Brain pericyte (primary cell): ENCODE measurements around the gene CBFA2T3.

Experiments
- DNase-seq: peaks from one replicate; pipeline ENCODE4 v3.0.0-alpha.2; 2012; ENCODE audit warnings: low read depth, low spot score

The CBFA2T3 gene

DNA sequence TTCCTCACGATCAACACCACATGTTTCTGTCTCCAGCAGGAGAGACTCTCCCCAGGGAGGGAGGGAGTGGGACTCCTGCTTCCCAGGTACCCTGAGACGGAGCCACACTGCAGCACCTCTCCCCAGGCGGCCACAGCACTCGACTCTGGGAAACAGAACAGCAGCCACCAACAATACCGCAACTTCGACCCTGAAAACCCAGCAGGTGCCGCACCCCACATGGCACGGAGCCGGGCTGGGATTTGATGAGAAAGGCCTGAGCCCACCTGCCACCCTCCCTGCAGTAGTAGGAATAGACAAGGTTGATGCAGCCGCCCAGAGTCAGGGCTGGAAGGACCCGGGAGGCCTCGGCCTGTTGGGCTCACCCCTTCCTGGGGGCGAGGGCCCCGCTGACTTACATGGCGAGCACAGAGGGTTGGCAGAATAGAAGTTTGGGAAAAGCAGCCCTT, 134.7 kb downstream of the CBFA2T3 start:
- DNase-seq: no peak

DNA sequence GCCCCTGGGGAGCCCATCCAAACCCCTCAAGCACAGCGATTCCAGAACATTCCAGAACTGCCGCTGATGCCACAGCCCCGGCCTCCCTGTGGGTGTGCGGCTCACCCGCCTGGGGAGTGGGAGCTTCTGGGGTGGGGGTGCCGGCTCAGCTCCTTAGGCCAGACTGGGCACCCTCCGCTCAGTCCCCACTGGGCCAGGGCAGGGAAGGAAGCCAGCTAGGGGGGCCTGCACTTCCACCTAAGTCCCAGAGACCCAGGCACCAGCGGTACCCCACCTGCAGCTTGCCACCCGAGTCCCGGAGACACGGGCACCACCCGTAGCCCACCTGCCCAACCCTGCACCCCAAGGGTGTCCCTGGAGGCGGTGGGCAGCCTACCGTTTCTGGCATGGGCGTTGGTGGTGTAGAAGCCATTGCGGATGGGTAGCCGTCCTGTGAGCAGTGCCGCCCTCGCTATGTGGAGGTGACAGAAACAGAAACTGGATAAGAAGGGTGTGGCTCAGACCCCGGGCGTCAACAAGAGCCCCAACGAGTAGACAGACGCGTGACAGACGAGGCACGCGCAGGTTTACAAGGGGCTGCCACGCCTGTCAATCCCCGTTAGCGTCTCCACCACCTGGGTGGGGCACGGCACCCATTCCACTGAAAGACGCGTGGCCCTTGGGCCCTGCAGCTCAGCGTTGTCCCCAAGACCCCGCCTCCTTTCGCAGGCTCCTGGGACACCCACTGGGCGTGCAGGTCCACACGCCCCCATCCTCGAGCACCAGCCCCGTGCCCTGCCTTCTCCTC, 135.3 kb downstream of the CBFA2T3 start:
- DNase-seq: no peak

DNA sequence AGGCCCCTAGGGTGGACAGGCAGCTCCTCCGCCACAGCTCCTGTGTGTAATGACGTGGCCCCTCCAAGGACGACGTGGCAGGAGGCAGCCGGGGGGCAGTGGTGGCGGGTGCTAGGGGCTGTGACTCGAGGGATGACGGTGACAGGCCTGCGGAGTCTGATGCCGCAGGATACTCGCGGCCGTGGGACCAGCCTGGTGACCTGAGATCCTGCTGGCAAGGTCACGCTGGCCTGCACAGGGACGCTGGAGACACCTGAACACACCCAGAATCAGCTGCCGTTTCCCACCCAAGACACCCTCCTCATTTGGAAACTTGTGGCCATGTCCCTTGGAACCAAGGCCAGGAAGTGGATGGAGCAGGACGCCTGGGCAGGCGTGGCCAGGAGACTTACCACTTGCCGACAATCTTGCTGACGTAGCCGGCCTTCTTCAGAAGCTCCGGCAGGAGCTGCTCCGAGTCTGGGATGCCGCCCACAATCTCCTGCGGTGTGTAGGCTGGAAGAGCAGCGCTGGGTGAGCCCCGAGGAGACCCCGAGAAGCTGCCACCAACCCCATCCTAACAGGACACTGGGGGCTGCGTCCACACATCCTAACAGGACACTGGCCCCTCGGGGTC, 136.3 kb downstream of the CBFA2T3 start:
- no peak for DNase-seq

DNA sequence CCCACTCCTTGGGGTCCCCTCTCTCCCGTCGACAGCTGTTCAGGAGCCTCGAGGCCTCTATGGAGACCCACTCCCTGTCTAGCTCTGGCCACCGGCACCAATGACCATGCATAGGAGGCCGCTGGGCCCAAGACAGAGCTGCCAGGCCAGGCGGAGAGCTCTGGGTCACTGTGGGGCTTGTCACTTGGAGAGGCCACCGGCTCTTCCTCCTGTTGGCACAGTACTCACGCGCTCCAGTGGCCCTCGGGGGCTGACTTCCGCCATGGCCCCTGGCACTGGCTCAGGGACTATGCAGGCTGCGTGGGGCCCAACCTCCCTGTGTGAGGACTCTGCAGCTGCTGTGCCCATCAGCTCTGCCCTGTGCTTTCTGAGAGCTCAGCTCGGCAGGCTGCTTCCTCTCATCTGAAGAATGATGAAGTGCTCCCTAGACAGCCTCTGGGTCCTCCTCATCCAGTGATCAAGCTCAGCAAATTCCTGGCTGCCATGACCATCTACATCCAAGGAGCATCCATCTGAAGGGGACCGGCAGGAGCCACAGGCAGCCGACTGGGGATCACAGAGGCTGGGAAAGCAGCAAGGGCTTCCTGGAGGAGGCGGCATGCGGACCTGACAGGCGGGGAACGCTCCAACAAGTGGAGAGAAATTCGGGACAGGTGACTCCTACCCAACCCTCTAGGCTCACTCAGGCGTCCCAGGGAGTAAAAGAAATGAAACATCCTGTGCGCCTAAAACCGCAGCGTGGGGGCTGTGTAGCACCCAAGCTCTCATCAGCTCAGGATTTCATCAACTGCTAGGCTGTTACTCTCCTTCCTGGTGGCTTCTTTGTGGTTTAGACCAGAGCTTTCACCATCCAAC, 137.0 kb downstream of the CBFA2T3 start:
- DNase-seq: no peak

DNA sequence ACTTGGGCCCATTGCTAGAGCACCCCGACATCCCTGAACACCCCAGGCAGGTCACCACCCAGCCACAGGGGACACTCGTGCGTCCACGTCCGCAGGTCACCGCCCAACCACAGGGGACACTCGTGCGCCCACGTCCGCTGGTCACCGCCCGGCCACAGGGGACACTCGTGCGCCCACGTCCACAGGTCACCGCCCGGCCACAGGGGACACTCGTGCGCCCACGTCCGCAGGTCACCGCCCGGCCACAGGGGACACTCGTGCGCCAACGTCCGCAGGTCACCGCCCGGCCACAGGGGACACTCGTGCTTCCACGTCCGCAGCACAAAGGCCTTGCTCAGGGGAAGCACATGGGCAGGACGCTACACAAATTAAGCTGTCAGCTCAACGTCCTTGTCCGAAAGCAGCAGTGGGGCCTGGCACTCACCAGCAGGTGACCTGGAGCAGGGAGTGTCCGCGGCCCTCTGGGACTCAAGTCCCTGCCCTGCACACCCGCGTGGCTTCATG, 137.9 kb downstream of the CBFA2T3 start:
- DNase-seq: no peak

DNA sequence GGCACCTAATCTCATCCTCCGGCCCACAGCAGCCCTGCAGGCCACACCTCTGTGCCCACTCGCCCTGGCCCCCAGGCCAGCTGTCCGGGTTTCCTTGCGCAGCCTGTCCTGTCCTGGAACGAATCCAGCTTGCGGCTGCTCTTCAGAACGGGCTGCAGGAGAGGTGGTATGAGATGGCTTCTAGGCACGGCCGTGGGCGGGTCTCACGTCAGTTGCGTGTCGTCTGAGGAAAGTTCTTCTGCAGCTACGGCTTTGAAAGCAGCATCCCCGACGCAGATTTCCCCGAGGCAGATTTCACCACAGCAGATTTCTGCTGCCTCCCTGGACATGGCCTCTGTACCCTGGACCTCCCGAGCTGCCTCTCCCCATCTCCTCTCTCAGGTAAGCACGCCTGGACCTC, 138.4 kb downstream of the CBFA2T3 start:
- no peak for DNase-seq

DNA sequence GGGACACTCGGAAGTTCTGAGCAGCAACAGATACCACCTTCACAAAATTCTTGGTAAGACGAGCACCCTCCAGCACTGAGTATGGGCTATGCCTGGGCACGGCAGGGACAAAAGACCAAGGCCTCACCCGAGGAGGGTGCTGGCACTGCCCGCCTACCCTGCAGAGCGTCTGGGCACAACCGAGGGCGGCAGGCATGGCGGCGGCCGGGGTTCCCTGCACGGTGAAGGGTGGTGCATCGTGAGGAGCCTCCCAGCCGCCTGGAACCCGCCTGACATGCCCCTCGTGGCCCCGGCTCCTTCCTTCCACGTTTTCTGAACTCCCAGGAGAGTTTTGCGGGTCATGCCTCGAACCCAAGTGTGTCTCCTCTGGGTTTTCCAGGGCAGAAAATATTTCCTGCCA, 139.2 kb downstream of the CBFA2T3 start:
- no peak for DNase-seq

DNA sequence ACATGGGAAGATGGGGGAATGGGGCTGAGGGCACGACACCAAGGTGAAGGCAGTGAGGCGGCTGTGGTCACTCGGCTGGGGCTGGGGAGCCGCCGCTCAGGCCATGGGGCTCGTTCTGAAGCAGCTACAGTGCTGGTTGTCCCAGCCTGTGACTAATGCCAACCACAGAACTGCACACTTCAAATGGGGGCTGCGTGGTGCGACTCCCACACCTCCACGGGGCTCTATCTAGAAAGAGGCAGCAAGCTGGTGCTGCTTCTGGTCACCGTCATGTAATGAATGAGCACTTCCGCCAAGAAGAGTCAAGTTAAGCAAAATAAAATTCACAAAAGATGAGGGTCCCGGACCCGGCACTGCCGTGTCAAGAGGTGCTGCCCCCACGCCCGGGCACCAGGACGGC, 140.2 kb downstream of the CBFA2T3 start:
- DNase-seq: no peak

DNA sequence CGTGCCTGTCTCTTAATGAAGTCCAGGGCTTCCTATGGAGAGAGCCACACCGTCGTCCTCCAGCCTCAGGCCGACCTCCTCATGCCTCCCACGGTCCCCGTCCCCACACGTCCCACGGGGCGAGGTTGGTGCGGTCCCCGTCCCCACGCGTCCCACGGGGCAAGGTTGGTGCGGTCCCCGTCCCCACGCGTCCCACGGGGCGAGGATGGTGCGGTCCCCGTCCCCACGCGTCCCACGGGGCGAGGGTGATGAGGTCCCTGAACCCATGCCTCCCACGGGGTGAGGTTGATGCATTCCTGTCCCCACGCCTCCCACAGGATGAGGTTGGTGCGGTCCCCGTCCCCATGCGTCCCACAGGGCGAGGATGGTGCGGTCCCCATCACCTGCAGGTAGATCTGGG, 141.2 kb downstream of the CBFA2T3 start:
- DNase-seq: no peak

DNA sequence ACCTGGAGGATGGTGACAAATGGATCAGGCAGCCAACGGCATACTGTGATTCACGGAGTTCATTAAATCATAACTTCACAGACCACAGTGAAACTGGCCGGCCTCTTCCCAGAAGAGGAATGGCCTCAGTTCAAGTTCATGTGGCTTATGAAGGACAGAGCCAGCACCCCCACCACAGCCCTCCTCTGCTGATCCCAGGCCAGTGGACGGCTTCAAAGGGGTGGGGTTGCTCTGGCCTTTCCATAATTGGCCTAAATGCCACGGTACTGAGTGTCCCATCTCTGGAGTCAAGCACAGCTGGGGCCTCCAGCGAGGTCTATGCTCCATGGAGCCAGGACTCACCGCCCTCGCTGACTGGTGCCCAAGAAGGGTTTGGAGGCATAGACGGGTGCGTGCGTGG, 141.6 kb downstream of the CBFA2T3 start:
- no peak for DNase-seq

DNA sequence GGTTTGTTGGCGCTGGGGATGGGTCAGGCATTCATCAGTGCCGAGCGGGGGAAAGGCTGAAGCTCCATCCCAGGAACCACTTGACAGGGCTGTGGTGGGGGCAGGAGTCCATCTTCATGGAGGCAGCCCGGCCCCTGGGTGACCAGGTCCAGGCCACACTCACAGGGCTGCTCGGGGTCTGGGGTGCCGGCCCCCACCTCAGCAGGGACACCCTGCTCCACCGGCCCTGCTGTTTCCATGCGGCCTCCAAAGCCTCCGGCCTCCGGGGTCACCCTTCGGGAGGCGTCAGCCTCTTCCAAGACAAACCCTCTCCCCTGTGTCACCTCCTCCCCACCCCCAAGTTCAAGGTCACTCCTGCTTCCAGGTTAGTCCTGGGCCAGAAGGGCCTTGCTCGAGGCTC, 142.3 kb downstream of the CBFA2T3 start:
- no peak for DNase-seq

DNA sequence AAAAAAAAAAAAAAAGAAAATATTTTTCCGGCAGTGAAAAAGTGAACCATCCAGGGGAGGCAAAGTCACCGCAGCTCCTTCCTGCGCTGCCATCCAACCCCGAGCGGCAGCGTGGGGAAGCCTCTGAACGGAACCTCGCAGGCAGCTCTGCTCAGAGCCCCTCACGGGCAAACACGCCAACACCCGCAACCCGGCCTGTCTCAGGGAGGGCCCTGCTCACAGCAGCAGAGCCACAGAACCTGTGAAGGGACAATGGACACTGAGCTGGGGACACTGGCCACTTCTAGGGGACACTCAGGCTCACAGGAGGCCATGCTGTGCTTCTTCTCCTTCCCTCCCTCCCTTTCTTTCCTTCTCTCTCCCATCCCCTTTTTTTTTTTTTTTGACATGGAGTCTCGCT, 143.9 kb downstream of the CBFA2T3 start:
- no peak for DNase-seq

DNA sequence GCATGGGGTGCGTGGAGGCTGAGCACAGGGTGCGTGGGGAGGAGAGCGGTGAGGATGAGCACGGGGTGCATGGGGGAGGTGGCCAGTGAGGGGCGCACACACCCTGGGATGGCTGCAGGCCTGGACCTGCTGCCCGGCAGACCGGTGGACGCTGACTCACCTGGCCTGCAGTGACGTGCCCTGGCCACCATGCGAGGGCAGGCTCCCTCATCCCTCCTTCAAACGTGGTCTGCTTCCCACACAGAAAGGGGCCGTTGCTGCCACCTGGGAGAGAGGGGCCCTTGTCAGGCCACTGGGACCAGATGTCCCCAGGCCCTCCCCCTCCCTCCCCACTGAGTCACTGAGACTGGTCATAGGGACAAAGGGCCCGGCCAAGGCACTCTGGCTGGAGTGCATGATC, 145.2 kb downstream of the CBFA2T3 start:
- DNase-seq: no peak

DNA sequence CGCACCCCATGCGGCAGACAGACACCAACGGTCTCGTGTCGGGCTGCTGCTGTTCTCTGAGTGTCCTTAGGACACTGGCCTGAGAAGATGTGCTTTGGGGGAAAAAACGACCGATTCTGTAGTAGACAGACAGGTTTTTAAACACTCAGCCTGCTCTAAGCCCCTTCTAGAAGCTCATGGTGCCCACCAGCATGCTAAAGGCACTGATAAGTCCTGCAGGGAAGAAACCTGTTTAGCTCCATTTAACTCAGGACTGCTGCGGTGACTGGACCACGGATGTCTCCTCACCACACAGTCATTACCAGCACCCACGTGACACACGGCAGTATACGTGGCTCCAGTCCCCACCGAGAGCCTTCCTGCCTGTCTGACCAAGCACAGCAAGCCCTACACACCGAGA, 146.2 kb downstream of the CBFA2T3 start:
- no peak for DNase-seq

DNA sequence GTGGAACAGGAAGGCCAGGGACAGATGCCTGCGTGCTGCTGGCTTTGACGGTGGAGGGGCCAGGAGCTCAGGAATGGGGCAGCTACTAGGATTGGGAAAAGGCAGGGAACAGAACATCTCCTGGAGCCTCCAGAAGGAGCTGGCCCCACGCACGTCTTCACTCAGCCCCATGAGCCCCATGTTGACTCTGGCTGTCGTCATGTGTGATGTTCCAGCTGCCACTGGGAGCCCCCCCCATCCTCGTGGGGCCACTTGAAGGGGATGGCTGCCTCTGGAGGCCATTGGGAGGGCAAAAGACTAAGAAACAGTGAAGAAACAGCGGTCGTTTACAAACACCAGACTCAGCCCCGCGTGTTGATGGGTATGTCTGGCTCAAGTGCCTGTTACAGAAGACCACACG, 146.7 kb downstream of the CBFA2T3 start:
- no peak for DNase-seq

DNA sequence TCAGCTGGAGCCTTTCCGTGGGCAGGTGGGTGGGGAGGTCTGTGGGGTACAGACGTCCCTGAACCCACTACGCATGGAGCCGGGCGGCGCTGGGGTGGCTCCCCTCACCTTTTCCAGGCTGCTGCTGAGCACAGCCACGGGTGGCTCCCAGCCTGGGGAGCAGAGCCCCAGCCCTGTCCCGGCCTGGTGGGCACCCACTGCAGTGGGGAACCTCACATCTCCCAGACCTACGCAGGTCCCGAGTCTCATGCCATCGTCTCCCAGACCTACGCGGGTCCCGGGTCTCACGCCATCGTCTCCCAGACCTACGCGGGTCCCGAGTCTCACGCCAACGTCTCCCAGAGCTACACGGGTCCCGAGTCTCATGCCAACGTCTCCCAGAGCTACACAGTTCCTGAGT, 148.3 kb downstream of the CBFA2T3 start:
- DNase-seq: no peak

DNA sequence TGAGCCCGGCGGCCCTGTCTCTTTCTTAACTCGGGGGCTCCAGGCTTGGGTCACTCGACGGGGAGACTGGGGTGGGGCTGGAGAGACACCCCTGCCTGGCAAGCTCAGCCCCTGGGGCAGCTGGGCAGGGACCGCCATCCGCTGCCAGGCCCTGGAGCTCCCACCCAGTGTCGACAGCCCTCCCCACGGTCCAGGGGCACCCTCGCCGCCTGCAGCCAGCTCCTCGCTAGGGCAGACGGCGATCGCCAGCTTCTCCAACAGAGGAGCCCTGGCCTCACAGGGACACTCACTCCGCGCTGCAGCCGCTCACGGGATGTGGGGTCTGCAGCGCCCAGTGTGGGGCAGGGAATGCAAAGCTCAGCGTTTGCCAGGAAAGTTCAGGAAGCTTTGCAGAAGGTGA, 149.3 kb downstream of the CBFA2T3 start:
- no peak for DNase-seq

DNA sequence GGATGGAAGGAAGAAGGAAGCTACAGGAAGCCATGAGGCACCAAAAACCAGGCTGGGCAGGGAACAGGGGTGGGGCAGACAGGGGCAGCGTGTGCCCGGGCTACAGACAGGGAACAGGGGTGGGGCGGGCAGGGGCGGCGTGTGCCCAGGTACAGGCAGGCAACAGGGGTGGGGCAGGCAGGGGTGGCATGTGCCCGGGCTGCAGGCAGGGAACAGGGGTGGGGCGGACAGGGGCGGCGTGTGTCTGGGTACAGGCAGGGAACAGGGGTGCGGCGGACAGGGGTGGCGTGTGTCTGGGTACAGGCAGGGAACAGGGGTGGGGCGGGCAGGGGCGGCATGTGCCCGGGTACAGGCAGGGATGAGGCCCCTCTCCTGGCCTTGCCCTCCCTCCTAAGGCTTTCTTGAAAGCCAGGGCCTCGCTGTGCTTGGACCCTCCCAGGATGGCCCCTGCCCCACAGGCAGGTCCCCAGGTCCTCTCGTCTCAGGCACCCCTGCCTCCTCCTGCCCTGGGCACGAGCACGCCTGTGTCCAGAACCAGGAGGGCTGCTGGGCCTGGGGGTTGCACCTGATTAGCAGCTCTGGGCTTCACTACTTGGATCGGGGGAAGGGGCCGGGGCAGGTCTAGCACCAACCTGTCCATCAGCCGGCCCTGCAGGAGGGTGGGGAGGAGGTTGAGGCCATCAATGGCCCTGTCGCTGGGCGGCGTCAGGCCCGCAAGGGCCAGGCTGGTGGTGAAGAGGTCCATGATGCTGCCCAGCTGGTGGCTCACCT, 150.8 kb downstream of the CBFA2T3 start:
- no peak for DNase-seq

DNA sequence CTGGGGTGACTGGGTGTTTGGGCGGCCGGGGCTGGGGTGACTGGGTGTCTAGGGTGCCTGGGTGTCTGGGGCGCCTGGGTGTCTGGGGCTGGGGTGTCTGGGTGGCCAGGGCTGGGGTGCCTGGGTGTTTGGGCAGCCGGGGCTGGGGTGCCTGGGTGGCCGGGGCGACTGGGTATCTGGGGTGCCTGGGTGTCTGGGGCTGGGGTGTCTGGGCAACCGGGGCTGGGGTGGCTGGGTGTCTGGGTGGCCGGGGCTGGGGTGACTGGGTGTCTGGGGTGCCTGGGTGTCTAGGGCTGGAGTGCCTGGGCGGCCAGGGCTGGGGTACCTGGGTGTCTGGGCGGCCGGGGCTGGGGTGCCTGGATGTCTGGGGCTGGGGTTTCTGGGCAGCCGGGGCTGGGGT, 151.9 kb downstream of the CBFA2T3 start:
- no peak for DNase-seq
